DND-41 (cell line): ENCODE data around the gene P2RY8.

Experiments
- ATAC-seq: fragments of 200-7000 bp; cut with Tn5 transposase; 3 replicates; pipeline ENCODE4 v1.9.1; 2021; ENCODE audit warnings: low read depth; ENCODE audit not compliant: insufficient read depth
- DNase-seq: peaks from one replicate; pipeline ENCODE4 v3.0.0-alpha.2; 2020
- H2AFZ ChIP-seq: 2 replicates; pipeline ENCODE4 v1.6.0; 2012; ENCODE audit warnings: low read depth, low read length
- H3K27ac ChIP-seq: 2 replicates; pipeline ENCODE4 v1.5.1; 2012; ENCODE audit warnings: low read length, inconsistent platforms
- H3K27me3 ChIP-seq: fragments of 200-600 bp; sonication (generic); 2 replicates; pipeline ENCODE4 v1.6.0; 2012; ENCODE audit warnings: low read length, mild to moderate bottlenecking, inconsistent platforms; ENCODE audit not compliant: insufficient read depth, poor library complexity
- H3K36me3 ChIP-seq: 2 replicates; pipeline ENCODE4 v1.5.1; 2012; ENCODE audit warnings: low read length, inconsistent platforms; ENCODE audit not compliant: insufficient read depth
- H3K4me1 ChIP-seq: 2 replicates; pipeline ENCODE4 v1.5.1; 2012; ENCODE audit warnings: mild to moderate bottlenecking, low read length; ENCODE audit not compliant: insufficient read depth
- H3K4me2 ChIP-seq: 2 replicates; pipeline ENCODE4 v1.6.0; 2012; ENCODE audit warnings: mild to moderate bottlenecking, moderate library complexity, low read length, inconsistent platforms; ENCODE audit not compliant: insufficient read depth
- H3K4me3 ChIP-seq, 2 experiments: fragments of 200-600 bp in 1 of 2; shearing (Covaris generic) in 1 of 2; 2 replicates each; pipeline ENCODE4 v1.5.1; 2012 to 2016; ENCODE audit warnings: inconsistent platforms in 2 of 2, low read length in 2 of 2, mild to moderate bottlenecking in 2 of 2, low read depth in 1 of 2, moderate library complexity in 1 of 2
- H3K79me2 ChIP-seq: 2 replicates; pipeline ENCODE4 v1.6.0; 2012; ENCODE audit warnings: low read length, inconsistent platforms; ENCODE audit not compliant: insufficient read depth
- H3K9ac ChIP-seq: 2 replicates; pipeline ENCODE4 v1.6.0; 2012; ENCODE audit warnings: low read depth, mild to moderate bottlenecking, inconsistent platforms, low read length, moderate library complexity
- H3K9me3 ChIP-seq: 2 replicates; pipeline ENCODE4 v1.5.1; 2012; ENCODE audit warnings: low read length, moderate library complexity, mild to moderate bottlenecking, inconsistent platforms; ENCODE audit not compliant: insufficient read depth, severe bottlenecking
- H4K20me1 ChIP-seq: 2 replicates; pipeline ENCODE4 v1.6.0; 2012; ENCODE audit warnings: low read length; ENCODE audit not compliant: insufficient read depth
- EZH2 ChIP-seq: IDR thresholded peaks from 3 replicates; pipeline ENCODE4 v1.6.1; 2012; ENCODE audit warnings: borderline replicate concordance, low read depth, mild to moderate bottlenecking, moderate library complexity, low read length, inconsistent platforms; ENCODE audit not compliant: severe bottlenecking
- TF ChIP-seq, protein P1 (sequence below): IDR thresholded peaks from 2 replicates; pipeline ENCODE4 v1.5.1; 2012; ENCODE audit warnings: borderline replicate concordance, low read length, moderate library complexity, mild to moderate bottlenecking; ENCODE audit not compliant: poor library complexity, severe bottlenecking; ENCODE audit errors: extremely low read depth

P2RY8 gene

DNA sequence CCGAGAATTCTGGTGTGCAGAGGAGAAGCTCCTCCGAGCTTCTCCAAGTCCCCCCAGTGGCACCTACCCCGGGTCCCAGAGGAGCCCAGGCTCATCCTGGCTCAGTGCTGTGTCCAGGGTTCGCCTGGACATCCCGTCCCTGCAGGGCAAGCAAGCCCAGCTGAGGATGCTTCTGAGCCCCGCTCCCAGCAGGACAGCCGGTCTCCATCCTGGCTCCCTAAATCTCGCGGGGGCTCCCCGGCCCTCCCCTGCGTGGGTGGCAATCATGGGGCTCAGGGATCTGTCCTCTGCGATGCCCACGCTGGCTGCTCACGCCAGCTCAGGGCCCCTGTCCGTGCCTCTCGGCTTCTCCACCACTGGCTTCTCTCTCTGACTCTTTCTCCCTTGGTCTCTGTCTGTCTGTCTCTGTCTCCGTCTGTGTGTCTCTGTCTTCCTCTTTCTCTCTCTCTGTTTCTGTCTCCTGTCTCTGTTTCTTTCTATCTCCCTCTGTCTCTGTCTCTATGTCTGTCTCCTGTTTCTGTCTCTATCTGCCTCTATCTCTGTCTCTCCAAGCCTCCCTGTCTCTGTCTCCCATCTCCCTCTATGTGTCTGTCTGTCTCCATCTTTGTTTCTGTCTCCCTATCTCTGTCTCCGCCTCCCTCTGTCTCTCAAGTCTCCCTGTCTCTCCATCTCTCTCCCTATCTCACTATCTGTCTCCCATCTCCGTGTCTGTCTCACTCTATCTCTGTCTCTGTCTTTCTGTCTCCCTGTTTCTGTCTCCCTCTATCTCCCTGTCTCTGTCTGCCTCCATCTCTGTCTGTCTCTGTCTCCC, 117.2 kb downstream of the P2RY8 start:
- Histone ChIP-seq H3K4me2 (no peak overlapping the region), H4K20me1 (peaks cover 20% of the 10 kb centered on the region), H3K4me3 (no peak overlapping the region), H3K79me2 (no peaks in the 10 kb centered on the region), H2AFZ (no peak overlapping the region), H3K36me3 (peaks cover 80% of the 10 kb centered on the region), H3K9me3 (peaks cover 31% of the 10 kb centered on the region), H3K9ac (no peak overlapping the region), H3K4me1 (no peaks in the 10 kb centered on the region), H3K27me3 (no peaks in the 10 kb centered on the region), H3K27ac (no peak overlapping the region)
- TF ChIP-seq EZH2: no peak
- TF ChIP-seq, protein P1, sequence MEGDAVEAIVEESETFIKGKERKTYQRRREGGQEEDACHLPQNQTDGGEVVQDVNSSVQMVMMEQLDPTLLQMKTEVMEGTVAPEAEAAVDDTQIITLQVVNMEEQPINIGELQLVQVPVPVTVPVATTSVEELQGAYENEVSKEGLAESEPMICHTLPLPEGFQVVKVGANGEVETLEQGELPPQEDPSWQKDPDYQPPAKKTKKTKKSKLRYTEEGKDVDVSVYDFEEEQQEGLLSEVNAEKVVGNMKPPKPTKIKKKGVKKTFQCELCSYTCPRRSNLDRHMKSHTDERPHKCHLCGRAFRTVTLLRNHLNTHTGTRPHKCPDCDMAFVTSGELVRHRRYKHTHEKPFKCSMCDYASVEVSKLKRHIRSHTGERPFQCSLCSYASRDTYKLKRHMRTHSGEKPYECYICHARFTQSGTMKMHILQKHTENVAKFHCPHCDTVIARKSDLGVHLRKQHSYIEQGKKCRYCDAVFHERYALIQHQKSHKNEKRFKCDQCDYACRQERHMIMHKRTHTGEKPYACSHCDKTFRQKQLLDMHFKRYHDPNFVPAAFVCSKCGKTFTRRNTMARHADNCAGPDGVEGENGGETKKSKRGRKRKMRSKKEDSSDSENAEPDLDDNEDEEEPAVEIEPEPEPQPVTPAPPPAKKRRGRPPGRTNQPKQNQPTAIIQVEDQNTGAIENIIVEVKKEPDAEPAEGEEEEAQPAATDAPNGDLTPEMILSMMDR: no peak
- no peak for DNase-seq
- ATAC-seq: peak; percentile 4; the same call in 2 of the 3 replicates

DNA sequence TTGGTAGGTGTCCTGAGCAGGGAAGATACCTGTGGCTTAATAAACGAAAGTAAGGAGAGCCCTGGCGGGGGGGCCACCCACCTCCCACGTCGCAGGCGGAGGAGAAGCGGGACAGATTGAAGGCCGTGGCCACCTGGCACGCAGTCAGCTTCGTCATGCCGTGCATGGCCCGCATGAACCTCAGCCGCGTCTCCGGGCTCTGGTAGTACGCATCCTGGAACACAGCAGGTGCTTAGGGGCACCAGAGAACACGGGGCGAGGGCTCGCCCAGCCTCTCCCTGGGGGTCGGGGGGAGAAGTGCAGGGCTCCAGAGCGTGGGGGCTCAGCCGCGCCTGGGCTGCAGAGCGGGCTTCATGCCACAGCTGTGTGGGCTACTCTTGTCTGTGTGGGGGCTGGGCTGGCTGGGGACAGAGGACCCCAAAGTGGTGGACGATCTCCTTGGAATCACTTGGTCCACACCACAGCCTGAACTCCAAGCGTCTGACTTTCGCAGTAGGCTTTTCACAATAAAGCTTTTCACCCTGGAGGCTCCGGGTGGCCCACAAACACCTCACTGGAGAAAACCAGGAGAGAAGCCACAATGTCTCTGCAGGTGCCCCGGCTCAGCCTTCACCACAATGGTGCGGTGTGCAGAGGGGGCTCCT, 118.0 kb downstream of the P2RY8 start:
- H3K4me1 ChIP-seq: no peaks in the 10 kb centered on the region
- H3K4me3 ChIP-seq: no peak overlapping the region
- peaks cover 20% of the 10 kb centered on the region for H4K20me1 ChIP-seq
- no peak overlapping the region for H3K4me2 ChIP-seq
- H3K9ac ChIP-seq: no peak overlapping the region
- H3K79me2 ChIP-seq: no peaks in the 10 kb centered on the region
- H3K27me3 ChIP-seq: no peaks in the 10 kb centered on the region
- ATAC-seq (peak; percentile 19), DNase-seq (no peak)
- H3K9me3 ChIP-seq: peaks cover 31% of the 10 kb centered on the region
- H3K36me3 ChIP-seq: peaks cover 81% of the 10 kb centered on the region
- H2AFZ ChIP-seq: no peak overlapping the region
- TF ChIP-seq, protein P1: no peak
- no peak for TF ChIP-seq EZH2
- no peak overlapping the region for H3K27ac ChIP-seq

DNA sequence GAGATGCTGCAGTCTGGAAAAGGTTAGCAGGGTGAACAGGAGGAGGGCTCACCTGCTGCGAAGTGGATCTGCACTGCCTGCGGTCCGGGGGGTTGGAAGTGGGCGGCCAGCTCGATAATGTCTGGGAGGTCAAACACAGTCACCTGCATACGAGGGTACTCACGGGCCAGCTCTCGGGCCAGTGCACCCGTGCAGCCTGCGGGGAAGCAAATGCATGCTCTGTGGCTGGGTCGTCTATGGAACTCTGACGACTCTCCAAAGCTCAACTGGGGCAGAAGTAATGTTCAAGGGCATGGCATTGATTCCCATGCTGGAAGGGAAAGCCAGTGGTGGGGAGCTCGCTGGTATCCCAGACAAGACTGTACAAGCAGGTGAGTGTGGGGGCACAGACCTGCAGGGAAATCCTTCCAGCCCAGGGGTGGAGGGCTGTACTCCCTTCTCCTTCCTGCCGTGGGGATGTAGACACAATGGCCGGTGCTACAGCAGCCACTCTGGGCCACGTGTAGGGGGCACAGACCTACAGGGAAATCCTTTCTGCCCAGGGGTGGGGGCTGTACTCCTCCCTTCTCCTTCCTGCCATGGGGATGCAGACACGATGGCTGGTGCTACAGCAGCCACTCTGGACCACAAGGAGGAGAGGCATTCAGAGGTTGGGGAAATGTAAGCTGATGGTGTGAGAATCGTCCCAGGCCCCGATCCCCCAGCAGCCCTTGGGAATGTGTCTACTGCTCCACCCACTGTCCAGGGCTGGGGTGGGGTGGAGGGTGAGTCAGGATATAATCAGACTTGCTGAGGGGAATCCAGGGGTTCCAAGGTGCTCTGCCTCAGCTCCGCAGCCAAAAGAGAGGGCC, 118.8 kb downstream of the P2RY8 start:
- TF ChIP-seq, protein P1: no peak
- TF ChIP-seq EZH2: no peak
- no peak for DNase-seq

More for the DNA sequence above, 118.8 kb downstream of the P2RY8 start:
- Histone ChIP-seq H3K4me2 (no peak overlapping the region), H3K9ac (no peak overlapping the region), H2AFZ (no peak overlapping the region), H3K79me2 (no peaks in the 10 kb centered on the region), H3K4me3 (no peak overlapping the region), H3K4me1 (no peaks in the 10 kb centered on the region), H3K27me3 (no peaks in the 10 kb centered on the region), H3K27ac (no peak overlapping the region), H3K36me3 (peaks cover 81% of the 10 kb centered on the region), H4K20me1 (peaks cover 20% of the 10 kb centered on the region), H3K9me3 (peaks cover 23% of the 10 kb centered on the region)
- no peak for ATAC-seq
